Breast epithelium (tissue), 4 donors: ENCODE data around the gene DEFB127. TPM values are rescaled to one million over a fixed set of nuclear protein-coding genes. Genes with fewer than 3 reads are reported as not detected.

Experiments
- DNase-seq, 2 donors: peaks; one replicate each; pipeline ENCODE4 v3.0.0-alpha.2; 2019; ENCODE audit warnings: low spot score in 2 of 2
- H3K27ac ChIP-seq, 2 donors: fragments of 200-600 bp; sonication (generic) in 1 of 2; one replicate each; pipeline ENCODE4 v1.5.1; 2016 to 2019; ENCODE audit warnings: mild to moderate bottlenecking in 1 of 2
- H3K27me3 ChIP-seq, 2 donors: fragments of 200-600 bp; sonication (generic) in 1 of 2; one replicate each; pipeline versions ENCODE4 v1.5.1 to v1.6.0; 2017 to 2019; ENCODE audit warnings: control low read depth in 1 of 2, mild to moderate bottlenecking in 1 of 2
- H3K36me3 ChIP-seq: fragments of 200-600 bp; one replicate; pipeline ENCODE4 v1.5.1; 2019
- H3K4me1 ChIP-seq, 2 donors: fragments of 200-600 bp; sonication (generic); one replicate each; pipeline ENCODE4 v1.5.1; 2016 to 2019; ENCODE audit warnings: control low read depth in 1 of 2
- H3K4me3 ChIP-seq, 3 donors: fragments of 200-600 bp; sonication (generic); 1 replicate in 2 of 3; 2 replicates in 1 of 3; pipeline ENCODE4 v1.5.1; 2016 to 2019; ENCODE audit warnings: mild to moderate bottlenecking in 3 of 3, moderate library complexity in 2 of 3
- H3K9me3 ChIP-seq, 2 donors: fragments of 200-600 bp; sonication (generic) in 1 of 2; one replicate each; pipeline ENCODE4 v1.5.1; 2016 to 2019; ENCODE audit warnings: control low read depth in 1 of 2
- POLR2A ChIP-seq: fragments of 450-650 bp; IDR thresholded peaks from one replicate; pipeline ENCODE4 v1.6.1; 2016; ENCODE audit warnings: antibody characterized with exemption, mild to moderate bottlenecking, moderate library complexity
- POLR2AphosphoS5 ChIP-seq, 3 donors: sonication (generic); formaldehyde crosslinking; IDR thresholded peaks; one replicate each; pipeline ENCODE4 v1.6.1; 2017; ENCODE audit warnings: antibody characterized with exemption in 3 of 3
- intact Hi-C: fragments of 100-400 bp; cut with DNase I; formaldehyde crosslinking; loops from one replicate; pipeline ENCODE4 v1.15.1; 2023; ENCODE audit warnings: low total_unique reads
- total RNA-seq, 3 donors: library from RNA; depleted of rRNA; stranded (reverse); fragments of >200 nt; gene quantifications; one replicate each; pipeline ENCODE4 v1.1.0, GENCODE V29; 2016
- TF ChIP-seq, protein P1 (sequence below), 3 donors: fragments of 450-650 bp; IDR thresholded peaks; one replicate each; pipeline ENCODE4 v1.5.1; 2016 to 2017; ENCODE audit warnings: antibody characterized with exemption in 3 of 3, mild to moderate bottlenecking in 3 of 3, moderate library complexity in 3 of 3

The DEFB127 gene
- total RNA-seq, 3 donors from 2014 or later, result not detected

DNA sequence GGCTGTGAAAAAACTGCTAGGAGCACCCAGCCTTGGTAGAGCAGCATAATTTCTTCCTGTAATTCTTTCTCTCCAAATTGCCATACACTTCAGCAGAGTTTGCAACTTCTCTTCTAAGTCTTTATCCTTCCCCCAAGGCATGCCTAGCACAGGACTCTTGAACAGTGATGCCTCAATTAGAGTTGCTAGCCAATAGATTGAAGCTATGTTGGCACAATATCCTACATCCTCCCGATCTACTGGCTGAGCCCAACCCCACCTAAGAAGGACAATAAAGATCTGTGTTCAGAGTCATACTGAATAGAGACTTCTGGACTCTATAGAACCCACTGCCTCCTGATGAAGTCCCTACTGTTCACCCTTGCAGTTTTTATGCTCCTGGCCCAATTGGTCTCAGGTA is 15.0 kb upstream of the DEFB127 start, which contains the start of gene DEFB126:
Gene DEFB126 (plus strand): TSS at position 301 of the 400 bp plus-strand sequence. CDS start 39 bp downstream, at position 340.
- TF ChIP-seq, protein P1, sequence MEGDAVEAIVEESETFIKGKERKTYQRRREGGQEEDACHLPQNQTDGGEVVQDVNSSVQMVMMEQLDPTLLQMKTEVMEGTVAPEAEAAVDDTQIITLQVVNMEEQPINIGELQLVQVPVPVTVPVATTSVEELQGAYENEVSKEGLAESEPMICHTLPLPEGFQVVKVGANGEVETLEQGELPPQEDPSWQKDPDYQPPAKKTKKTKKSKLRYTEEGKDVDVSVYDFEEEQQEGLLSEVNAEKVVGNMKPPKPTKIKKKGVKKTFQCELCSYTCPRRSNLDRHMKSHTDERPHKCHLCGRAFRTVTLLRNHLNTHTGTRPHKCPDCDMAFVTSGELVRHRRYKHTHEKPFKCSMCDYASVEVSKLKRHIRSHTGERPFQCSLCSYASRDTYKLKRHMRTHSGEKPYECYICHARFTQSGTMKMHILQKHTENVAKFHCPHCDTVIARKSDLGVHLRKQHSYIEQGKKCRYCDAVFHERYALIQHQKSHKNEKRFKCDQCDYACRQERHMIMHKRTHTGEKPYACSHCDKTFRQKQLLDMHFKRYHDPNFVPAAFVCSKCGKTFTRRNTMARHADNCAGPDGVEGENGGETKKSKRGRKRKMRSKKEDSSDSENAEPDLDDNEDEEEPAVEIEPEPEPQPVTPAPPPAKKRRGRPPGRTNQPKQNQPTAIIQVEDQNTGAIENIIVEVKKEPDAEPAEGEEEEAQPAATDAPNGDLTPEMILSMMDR (IDR thresholded peaks at IDR 0.05), result no peak
- TF ChIP-seq POLR2A (no peak), POLR2AphosphoS5 (IDR thresholded peaks at IDR 0.05) (no peak)
- Histone ChIP-seq H3K9me3 (no peaks in the 10 kb centered on the region), H3K4me3 (no peak within 1 kb of the TSS), H3K4me1 (no peaks in the 10 kb centered on the region), H3K36me3 (no peaks in the 10 kb centered on the region), H3K27me3 (peaks cover 0 to 5% of the 10 kb centered on the region in 2 donors), H3K27ac (no peak within 1 kb of the TSS)
- intact Hi-C loops, result no loop called here
- DNase-seq, result no peak

DNA sequence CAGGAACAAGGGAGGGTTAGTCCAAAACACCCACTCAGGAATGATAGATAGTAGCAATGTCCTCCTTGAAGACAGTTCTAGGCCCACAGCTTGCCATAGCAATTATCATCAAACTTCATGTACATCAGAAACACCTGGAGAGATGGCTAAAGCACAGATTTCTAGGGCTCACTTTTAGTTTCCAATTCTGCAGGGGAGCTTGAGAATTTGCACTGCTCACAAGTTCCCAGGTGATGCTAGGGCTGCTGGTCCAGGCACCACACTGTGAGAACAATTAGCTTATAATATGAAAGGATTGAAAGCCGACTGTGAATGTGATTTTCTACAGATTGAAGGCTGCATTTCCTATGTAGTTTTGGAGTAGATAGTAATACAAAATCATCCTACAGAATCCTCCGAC is 11.4 kb upstream of the DEFB127 start:
- Histone ChIP-seq H3K36me3 (no peaks in the 10 kb centered on the region), H3K27ac (no peak overlapping the region), H3K4me3 (no peak overlapping the region), H3K27me3 (no peaks in the 10 kb centered on the region), H3K4me1 (no peaks in the 10 kb centered on the region), H3K9me3 (no peaks in the 10 kb centered on the region)
- DNase-seq, result no peak
- TF ChIP-seq POLR2AphosphoS5 (IDR thresholded peaks at IDR 0.05), result no peak
- TF ChIP-seq, protein P1 (IDR thresholded peaks at IDR 0.05), result no peak
- TF ChIP-seq POLR2A, result no peak
- intact Hi-C loops, result no loop called here

DNA sequence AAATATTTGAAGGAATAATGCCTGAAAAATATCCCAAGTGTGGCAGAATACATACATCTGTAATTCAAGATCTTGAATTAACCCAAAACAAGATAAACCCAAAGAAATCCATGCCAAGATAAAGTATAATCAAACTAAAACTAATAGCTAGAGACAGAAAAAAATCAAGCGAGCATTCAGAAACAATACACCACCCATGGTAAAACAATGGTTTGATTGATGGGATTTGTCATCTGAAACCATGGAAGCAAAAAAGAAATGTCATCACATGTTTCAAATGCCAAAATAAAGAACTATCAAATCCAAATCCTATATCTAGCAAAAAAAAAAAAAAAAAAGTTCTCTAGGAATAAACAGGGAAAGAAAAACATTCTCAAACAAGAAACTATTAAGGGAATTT is 5.1 kb upstream of the DEFB127 start:
- Histone ChIP-seq H3K4me1 (no peaks in the 10 kb centered on the region), H3K27ac (no peak overlapping the region), H3K27me3 (no peaks in the 10 kb centered on the region), H3K36me3 (no peaks in the 10 kb centered on the region), H3K9me3 (no peaks in the 10 kb centered on the region), H3K4me3 (no peak overlapping the region)
- intact Hi-C loops, result no loop called here
- no peak for TF ChIP-seq POLR2AphosphoS5 (IDR thresholded peaks at IDR 0.05)
- TF ChIP-seq, protein P1 (IDR thresholded peaks at IDR 0.05), result no peak
- no peak for TF ChIP-seq POLR2A
- DNase-seq, result no peak

DNA sequence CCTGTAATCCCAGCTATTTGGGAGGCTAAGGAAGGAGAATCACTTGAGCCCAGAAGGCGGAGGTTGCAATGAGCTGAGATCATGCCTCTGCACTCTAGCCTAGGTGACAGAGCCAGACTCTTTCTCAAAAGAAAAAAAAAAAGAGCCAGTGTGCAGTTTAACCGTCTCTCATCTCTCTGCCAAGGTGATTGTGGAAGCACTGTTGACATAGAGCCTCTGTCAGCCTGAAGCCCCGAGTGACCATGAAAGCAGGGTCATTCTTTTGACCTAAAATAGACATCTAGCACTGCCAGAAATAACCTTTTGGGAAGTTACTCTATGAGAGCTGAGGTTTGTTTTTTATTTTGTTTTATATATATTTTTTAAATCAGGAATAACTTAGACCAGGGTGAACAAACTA is 7.4 kb downstream of the DEFB127 start:
- intact Hi-C loops, result no loop called here
- TF ChIP-seq, protein P1 (IDR thresholded peaks at IDR 0.05), result no peak
- TF ChIP-seq POLR2A, result no peak
- no peak for TF ChIP-seq POLR2AphosphoS5 (IDR thresholded peaks at IDR 0.05)
- Histone ChIP-seq H3K4me1 (no peaks in the 10 kb centered on the region), H3K4me3 (no peak overlapping the region), H3K27me3 (no peaks in the 10 kb centered on the region), H3K27ac (no peak overlapping the region), H3K36me3 (no peaks in the 10 kb centered on the region), H3K9me3 (no peaks in the 10 kb centered on the region)
- DNase-seq, result no peak

DNA sequence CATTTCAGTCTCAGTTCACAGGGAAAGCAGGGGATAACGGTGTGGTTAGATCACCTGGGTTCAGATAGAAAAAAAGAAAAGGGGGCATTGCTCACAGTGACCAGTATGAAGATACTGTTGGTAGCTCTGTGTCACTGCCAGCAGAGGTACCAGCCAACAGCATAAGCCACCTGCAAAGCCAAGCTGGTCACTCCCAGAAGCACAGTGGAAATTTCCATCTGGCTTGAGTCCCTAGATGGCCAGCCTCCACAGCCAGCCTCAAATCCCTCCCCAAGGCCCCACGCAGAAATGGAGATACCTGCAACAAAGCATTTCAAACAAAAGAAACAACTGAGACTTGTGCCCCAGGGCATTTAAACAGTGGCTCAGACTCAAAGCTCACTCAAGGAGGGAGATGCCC is 11.6 kb downstream of the DEFB127 start:
- TF ChIP-seq, protein P1 (IDR thresholded peaks at IDR 0.05), result no peak
- TF ChIP-seq POLR2A (no peak), POLR2AphosphoS5 (IDR thresholded peaks at IDR 0.05) (no peak)
- Histone ChIP-seq H3K4me1 (no peaks in the 10 kb centered on the region), H3K4me3 (no peak overlapping the region), H3K9me3 (no peaks in the 10 kb centered on the region), H3K27me3 (no peaks in the 10 kb centered on the region), H3K36me3 (no peaks in the 10 kb centered on the region), H3K27ac (no peak overlapping the region)
- DNase-seq, result no peak
- intact Hi-C loops, result no loop called here
